COLO668 (cell line): ENCODE data around the gene UVSSA.
A peak's percentile ranks its signal among the peaks of the same experiment; 100 is the strongest.
"Not testable (repeated sequence)": the region's sequence is repeated elsewhere in the genome, so short reads cannot be mapped to it uniquely, and the experiment has no call there.

Source experiments
- DNase-seq: peaks from one replicate; lab custom pipeline; 2025; ENCODE audit not compliant: unreplicated experiment; lab: John Stamatoyannopoulos, UW

UVSSA gene

GRCh38 chr4:1385373-1386340 lies 38.6 kb downstream of the UVSSA start:
- DNase-seq: no peak

- not testable (repeated sequence) for DNase-seq
Measured at GRCh38 chr4:1393363-1393762, 46.4 kb downstream of the UVSSA start.

GRCh38 chr4:1393866-1394265 lies 46.9 kb downstream of the UVSSA start:
- no peak for DNase-seq

GRCh38 chr4:1394554-1395388 lies 47.8 kb downstream of the UVSSA start:
- not testable (repeated sequence) for DNase-seq

GRCh38 chr4:1395389-1395820 lies 48.4 kb downstream of the UVSSA start:
- DNase-seq: not testable (repeated sequence)

- no peak for DNase-seq
Measured at GRCh38 chr4:1395941-1396805, 49.2 kb downstream of the UVSSA start.

DNA sequence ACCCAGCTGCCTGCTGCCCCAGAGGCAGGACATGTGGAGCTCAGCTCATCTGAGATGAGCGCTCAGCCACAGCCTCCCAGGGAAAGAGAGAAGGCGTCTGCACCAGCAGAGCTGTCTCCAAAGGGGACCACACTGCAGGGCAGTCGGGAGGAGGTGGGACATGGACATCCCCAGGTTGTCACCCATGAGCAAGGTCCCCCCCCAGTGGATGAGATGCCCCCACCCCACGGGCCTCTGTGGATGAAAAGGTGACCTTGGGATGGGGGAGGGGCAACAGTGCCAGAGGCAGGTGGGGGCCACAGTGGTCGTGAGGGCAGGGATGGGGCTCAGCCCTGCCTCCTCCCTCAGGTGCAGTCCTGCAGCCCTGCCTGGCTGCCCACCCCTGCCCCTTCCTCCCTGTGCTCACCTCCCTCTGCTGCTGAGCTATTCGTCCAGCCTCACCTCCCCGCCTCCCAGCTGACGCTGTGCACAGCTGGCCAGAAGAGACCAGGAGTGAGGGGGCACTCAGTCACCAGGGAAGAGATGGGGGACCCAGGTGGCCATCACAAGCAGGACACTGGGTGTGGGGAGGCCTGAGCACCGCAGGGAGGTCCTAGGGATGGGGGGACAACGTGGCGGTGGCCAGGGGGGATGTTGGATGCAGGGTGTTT lies 49.9 kb downstream of the UVSSA start:
- no peak for DNase-seq

GRCh38 chr4:1398681-1399507 lies 51.9 kb downstream of the UVSSA start:
- no peak for DNase-seq

GRCh38 chr4:1399508-1400190 lies 52.6 kb downstream of the UVSSA start:
- DNase-seq: no peak

- DNase-seq: no peak
Measured at GRCh38 chr4:1400191-1400805, 53.3 kb downstream of the UVSSA start.

GRCh38 chr4:1400831-1401408 lies 53.9 kb downstream of the UVSSA start:
- DNase-seq: no peak

DNA sequence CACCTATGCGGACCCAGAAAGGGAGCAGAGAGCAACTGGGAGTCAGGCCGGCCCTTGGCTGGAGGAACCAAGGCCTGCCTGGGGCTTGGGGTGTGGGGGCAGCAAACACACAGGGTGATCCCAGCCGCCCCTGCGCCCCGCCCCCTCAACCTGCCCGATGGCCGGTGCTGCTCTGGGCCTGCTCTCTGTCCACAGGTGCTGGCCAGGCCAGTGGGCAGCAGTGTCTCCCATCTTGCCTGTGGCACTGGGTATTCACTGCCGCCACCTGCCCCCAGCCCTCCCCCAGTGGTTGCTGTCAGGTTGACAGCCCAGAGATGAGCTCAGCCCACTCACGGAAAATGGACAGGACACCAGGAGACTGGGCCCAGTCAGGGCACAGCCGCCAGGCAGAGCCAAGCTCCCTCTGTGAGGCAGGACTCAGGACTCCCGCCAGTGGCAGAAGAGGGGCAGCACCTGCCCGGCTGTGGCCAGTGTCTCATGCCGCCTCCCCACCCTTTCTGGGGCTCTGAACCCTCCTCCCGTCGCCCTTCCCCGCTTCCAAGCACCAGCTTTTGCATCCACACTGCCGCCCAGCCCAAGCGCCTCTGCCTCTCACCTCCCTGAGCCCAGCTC lies 54.5 kb downstream of the UVSSA start:
- no peak for DNase-seq

DNA sequence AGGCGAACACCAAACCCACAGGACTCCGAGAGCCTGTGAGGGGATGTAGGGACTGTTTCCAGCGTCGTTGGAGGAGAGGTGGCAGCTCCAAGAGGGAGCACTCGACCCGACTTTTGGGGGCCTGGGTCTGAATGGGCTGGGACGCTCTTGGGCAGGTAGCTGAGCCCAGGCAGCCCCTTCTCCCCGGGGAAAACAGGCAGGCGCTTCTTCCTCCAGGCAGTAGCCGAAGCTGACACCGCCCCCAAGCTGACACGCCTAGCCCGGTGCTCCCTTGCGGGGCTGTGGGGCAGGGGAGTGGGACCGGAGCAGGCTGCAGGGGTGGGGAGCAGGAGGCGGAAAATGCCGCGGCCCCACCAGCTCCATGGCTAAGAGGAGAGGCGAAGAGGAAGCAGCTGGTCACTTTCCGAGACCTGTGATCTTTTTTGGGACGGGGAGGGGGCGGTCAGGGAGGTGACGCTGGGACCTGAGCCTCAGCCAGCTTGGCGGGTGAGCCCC lies 55.1 kb downstream of the UVSSA start:
- no peak for DNase-seq

DNA sequence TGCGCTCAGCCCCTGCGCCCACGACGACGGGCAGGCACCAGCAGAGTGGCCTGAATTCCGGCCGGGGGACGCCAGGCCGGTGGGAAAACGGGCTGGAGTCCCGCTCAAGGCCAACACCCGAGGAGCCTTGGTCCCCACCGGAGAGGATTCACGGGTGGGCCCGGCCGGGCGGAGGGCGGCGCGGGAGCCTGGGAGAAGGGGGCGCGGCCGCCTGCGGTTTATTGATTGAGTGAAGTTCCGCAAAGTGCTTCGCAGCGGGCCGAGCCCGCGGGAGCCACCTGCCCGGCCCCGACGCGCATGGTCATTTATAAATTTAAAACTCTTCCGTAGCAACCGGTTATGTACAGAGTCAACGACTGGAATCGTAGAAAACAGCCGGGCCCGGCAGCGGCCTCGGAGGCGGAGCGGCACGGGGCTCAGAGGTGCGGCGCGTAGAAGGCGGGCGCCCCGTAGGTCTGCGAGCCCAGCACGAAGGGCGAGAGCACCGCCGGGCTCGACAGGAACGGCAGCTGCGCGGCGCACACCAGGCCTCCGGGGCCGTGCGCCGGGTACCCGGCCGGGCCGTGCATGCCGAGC lies 55.6 kb downstream of the UVSSA start:
- DNase-seq: peak; percentile 61

- DNase-seq: peak; percentile 23
Measured at GRCh38 chr4:1403177-1403583, 56.2 kb downstream of the UVSSA start.

- no peak for DNase-seq
Measured at GRCh38 chr4:1403591-1404572, 56.9 kb downstream of the UVSSA start.
